GM19035 (cell line): ENCODE results near the gene STXBP1.

Experiments used
- ATAC-seq: cut with Tn5 transposase; IDR thresholded peaks from one replicate; pipeline ENCODE4 v1.9.1; 2021; ENCODE audit not compliant: unreplicated experiment

STXBP1 gene

GRCh38 chr9:127689329-127690000 lies 77.4 kb downstream of the STXBP1 start:
- no peak for ATAC-seq

- no peak for ATAC-seq
These were observed 78.7 kb downstream of the STXBP1 start for GRCh38 chr9:127690735-127691134.

DNA sequence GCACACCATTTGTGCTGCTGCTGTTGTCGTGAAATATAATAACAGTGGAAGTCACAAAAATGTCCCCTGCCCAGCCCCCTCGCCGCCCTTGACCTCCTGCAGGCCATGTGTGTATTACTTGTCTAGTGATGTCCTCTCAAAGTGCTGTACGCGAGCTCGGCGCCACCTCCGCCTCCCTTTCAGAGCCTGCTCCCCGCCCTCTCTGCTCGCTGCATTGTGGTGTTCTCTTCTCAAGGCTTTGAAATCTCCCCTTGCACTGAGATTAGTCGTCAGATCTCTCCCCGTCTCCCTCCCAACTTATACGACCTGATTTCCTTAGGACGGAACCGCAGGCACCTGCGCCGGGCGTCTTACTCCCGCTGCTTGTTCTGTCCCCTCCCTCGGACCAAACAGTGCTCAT lies 80.0 kb downstream of the STXBP1 start:
- ATAC-seq, result no peak

DNA sequence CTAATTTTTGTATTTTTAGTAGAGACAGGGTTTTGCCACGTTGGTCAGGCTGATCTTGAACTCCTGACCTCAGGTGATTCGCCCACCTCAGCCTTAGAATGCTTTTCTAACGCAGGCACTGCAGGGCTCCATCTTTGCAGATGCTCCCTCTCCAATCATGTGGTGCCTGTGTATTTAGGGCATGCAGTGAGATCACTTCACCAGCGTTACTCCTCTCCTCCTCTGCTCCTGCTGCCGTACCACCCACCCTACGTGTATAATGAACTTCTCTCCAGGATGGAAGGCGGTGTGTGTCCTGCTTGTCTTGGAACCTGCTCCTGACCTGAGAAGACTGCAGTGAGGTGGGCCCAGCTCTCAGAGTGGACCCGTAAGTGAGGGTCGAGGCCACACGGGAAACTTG lies 81.1 kb downstream of the STXBP1 start:
- no peak for ATAC-seq

DNA sequence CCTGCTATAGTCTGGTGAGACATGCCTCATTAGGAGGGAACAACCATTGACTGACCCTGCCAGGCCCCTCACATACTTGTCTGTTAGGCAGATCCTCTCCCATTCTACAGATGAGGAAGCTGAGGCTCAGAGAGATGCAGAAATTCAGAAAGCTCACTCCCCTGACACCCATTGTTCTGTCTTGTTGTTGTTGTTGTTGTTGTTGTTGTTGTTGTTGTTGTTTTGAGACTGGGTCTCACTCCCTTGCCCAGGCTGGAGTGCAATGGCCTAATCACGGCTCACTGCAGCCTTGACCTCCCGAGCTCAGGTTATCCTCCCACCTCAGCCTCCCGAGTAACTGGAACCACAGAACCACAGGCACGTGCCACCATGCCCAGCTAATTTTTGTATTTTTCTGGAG lies 81.6 kb downstream of the STXBP1 start:
- no peak for ATAC-seq

GRCh38 chr9:127694890-127695720 lies 83.0 kb downstream of the STXBP1 start:
- no peak for ATAC-seq

DNA sequence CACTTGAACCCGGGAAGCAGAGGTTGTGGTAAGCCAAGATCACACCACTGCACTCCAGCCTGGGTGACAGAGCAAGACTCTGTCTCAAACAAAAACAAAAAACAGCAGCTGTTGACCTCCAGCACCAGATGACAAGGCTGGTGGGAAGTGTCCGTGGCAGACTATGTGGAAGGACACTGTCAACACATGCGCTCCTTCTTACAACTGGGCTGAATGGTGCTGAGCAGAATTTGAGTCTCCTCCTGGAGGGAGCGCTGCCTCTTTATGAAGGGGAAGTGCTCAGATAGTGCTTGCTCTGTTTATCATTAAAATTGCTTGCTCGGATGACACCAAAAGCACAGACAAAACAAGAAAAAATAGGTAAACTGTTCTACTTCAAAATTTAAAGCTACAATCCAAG lies 85.5 kb downstream of the STXBP1 start:
- ATAC-seq, result no peak

DNA sequence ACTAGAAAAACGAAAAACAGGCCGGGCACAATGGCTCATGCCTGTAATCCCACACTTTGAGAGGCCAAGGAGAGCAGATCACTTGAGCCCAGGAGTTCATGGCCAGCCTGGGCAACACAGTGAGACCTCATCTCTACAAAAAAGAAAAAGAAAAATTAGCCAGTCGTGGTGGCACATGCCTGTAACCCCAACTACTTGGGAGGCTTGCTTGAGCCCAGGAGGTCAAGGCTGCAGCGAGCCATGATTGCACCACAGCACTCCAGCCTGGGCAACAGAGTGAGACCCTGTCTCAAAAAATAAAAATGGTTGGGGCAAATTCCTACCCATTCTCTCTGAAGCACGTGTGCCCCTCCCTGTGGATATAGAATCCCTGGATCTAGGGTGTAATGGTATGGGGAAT lies 86.3 kb downstream of the STXBP1 start:
- ATAC-seq, result no peak

GRCh38 chr9:127698985-127699670 lies 87.1 kb downstream of the STXBP1 start:
- peak; percentile 80 for ATAC-seq

GRCh38 chr9:127700140-127700539 lies 88.1 kb downstream of the STXBP1 start:
- no peak for ATAC-seq

DNA sequence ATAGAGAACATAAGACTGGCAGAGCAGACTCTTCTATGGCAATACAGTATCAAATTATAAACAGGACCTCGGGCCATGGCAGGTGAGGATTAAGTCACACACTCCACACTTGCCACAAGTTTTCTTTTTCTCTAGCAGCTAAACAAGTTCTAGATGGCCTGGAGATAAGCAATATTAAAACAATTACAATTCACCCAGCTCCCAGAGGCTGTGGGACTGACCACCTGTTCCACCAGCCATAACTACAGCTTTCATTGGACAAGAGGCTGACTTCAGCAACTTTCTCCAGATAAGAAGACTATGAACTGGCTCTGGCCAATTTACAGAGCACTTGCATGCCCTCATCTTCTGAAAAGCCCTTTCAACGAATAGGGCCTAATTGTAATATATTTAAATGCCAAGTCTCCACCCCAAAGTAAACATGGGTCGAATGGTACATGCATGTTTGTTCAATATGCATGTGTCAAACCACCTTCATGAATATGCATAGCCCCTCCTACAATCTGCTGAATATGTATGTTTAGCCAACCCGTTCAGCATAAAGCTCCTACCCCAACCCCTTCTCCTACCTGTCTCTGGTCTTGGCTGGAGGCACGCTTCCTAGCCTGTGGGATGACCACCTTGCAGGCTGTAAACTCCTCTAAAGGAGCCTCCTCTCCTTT lies 88.6 kb downstream of the STXBP1 start:
- no peak for ATAC-seq

DNA sequence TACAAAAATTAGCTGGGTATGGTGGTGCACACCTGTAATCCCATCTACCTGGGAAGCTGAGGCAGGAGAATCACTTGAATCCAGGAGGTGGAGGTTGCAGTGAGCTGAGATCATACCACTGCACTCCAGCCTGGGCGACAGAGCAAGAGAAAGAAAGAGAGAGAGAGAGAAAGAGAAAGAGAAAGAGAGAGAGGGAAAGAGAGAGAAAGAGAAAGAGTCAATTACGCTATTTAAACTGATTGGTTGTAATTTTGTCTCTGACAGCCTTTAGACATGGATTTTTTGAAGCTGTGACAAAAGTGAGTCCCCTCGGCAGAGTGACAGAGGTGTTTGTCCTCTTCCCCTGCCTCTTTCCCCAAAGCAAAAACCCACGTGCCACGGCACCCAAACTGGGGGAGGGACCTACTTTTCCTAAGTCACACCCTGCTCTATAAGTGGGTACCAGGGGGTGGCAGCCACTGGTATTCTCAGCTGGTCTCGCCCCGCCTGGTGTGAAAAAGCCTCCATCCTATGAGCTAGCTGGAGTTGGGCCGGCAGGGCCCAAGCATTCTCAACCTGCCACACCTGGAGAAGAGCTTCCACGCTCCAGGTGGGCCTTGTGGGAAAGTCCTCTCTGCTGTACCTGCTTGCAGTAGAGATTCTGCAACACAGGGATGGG lies 91.3 kb downstream of the STXBP1 start:
- no peak for ATAC-seq

GRCh38 chr9:127705577-127706379 lies 93.7 kb downstream of the STXBP1 start:
- ATAC-seq, result no peak

DNA sequence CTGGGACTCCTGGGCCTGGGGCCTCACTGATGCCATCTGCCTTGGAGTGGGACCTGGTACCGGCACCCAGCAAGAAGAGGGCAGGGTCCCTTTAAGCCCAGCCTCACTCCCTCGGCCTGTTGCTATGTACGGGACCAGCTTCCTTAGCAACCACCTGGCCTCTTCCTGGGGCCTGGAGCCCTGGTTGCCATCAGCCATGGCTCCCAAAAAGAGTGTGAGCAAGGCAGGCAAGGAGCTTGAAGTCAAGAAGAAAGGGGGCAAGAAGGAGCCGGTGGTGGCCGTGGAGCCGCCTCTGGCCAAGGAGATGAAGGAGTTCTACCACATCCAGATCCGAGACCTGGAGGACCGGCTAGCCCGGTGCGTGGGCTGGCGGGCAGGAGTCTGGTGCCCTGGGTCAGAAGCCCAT lies 94.8 kb downstream of the STXBP1 start, which contains the start of gene CFAP157:
Gene CFAP157 (plus strand): TSS at position 153 of the 406 bp plus-strand sequence. CDS start 44 bp downstream, at position 197.
- ATAC-seq, result no peak

- no peak for ATAC-seq
These were observed 95.7 kb downstream of the STXBP1 start for GRCh38 chr9:127707766-127708165.

DNA sequence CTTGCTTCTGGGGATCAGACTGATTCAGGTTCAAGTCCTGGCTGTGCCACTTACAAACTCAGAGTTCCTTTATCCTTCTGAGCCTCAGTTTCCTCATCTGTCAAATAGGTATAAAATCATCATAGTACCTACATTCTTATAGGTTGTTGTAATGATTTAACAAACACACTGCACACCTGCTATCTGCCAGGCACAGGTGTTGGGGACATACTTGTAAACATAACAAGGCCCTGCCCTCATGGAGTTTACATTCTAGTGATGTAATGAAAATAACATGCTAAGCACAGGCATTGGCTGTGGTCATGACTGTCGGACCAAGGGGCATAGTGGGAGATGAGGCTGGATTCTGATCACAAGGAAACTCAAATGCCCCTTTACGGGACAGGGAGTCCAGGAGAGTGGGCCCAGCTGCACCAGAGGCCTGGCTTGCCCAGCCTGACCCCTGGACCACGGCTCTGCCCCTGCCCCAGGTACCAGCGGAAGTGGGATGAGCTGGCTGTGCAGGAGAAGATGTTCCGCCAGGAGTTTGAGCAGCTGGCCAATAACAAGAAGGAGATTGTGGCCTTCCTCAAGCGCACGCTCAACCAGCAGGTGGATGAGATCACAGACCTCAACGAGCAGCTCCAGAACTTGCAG lies 97.0 kb downstream of the STXBP1 start:
- no peak for ATAC-seq

DNA sequence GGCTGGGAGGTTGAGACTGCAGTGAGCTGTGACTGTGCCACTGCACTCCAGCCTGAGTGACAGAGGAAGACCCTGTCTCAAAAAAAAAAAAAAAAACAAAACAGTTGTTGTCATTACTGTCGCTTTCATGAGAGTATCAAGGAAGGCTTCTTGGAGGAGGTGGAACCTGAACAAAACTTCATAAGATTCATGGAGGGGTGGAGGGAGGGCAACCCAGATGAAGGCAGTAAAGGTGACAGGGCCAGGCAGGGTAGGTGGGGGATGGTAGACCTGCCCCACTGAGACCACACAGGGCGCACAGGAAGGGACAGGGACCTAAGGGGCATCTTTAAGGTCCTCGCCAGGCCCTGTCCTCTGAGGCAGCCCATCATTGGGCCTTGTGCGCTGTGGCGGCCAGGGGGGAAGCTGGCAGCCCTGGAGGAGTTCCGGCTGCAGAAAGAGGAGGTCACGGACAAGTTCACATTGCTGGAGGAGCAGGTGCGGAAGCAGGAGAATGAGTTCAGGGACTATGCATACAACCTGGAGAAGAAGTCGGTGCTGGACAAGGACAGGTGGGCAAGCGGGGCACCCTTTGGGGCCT lies 98.2 kb downstream of the STXBP1 start:
- no peak for ATAC-seq

DNA sequence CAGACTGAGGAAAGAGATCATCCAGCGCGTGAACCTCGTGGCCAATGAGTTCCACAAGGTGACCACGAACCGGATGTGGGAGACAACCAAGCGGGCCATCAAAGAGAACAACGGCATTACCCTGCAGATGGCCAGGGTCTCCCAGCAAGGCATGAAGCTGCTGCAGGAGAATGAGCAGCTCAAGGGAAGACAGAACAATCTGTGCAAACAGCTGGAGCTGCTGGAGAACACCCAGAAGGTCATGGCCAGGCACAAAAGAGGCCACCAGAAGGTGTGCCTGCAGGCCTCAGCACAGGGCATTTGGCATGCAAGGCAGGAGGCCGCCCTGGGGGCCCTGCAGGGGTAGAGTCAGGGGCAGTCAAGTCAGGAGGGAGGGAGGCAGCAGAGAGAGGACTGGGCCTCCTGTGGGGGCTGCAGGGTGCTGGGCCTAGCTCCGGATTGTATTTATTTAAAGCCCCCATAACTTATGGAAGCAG lies 99.2 kb downstream of the STXBP1 start:
- ATAC-seq, result no peak

- ATAC-seq, result no peak
These were observed 99.8 kb downstream of the STXBP1 start for GRCh38 chr9:127711831-127712274.
